Left hindlimb (tissue), 1 donor: Measurements from ENCODE around the gene NUBPL.

ENCODE experiments used
- DNase-seq: peaks from one replicate; pipeline ENCODE4 v3.0.0-alpha.2; 2018

Gene NUBPL, protein sequence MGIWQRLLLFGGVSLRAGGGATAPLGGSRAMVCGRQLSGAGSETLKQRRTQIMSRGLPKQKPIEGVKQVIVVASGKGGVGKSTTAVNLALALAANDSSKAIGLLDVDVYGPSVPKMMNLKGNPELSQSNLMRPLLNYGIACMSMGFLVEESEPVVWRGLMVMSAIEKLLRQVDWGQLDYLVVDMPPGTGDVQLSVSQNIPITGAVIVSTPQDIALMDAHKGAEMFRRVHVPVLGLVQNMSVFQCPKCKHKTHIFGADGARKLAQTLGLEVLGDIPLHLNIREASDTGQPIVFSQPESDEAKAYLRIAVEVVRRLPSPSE

DNA sequence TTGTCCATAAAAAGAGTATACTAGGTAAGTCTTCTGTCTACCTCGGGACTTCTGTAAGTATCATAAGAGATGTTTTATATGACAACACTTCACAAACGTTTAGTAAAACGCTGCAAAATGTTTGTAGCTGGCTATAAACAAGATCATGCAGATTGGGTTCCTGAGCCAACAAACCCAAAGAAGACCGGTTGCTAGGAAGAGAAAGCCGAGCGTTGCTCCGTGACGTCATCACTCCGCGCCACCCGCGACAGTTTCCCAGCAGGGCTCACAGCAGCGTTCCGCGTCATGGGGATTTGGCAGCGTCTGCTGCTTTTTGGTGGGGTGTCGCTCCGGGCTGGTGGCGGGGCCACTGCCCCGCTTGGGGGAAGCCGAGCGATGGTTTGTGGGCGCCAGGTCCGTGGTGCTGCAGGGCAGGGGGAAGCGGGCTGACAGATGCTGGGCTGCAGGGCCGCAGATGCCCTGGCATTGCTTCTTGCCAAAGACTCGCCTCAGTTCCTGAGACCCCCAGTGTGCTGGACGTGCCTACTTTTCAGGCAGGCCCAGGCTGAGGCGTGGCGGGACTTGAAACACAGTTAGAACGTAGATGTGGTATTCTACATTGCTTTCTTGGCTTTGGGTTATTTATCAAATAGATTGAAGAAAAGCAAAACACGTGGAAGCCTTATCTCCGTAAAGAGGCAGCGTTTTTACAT lies at the start of gene NUBPL:
TSS of gene NUBPL (plus strand) at position 250 of the 692 bp plus-strand sequence. CDS start at position 286, 36 bp downstream.
- peak; percentile 97 for DNase-seq

DNA sequence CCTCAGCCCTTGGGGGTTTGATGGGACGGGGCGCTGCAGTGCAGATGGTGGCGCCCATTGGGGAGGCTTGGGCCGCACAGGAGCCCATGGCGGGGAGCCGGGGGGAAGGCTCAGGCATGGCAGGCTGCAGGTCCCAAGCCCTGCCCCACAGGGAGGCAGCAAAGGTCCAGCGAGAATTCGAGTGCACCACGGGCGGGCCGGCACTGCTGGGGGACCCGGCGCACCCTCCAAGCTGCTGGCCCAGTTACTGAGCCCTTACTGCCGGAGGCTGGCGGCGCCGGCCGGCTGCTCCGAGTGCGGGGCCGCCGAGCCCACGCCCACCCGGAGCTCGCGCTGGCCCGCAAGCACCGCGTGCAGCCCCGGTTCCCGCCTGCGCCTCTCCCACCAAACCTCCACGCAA lies 34.1 kb upstream of the NUBPL start:
- no peak for DNase-seq

DNA sequence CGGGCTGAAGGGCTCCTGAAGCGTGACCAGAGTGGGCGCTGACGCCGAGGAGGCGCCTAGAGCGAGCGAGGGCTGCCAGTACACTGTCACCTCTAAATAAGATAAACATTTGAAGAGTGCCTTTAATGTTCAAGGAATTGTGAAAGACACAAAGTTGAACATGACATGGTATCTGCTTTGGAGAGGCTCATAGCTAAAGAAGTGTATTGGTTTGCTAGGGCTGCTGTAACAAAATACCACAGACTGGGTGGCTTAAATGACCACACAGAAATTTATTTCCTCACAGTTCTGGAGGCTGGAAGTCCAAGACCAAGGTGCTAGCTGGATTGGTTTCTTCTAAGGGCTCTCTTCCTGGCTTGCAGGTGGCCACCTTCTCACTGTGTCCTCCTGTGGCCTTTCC lies 33.7 kb upstream of the NUBPL start:
- DNase-seq, result no peak

DNA sequence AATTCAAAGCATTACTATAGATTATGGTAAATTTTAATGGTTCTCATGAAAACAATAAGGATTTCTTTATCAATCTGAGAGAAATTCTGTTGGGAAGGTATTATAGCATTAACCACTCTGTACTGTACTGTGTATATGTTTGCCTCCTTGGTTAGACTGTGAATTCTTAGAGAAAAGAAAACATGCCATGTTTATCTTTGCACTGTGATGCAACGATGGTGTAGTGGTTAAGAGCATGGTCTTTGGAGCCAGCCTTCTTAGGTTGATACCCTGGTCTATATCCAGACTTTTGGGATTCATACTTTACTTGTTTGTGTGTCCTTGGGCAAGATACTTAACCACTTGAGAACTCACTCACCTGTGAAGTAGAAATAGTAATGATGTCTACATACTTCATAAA lies 32.2 kb upstream of the NUBPL start:
- DNase-seq, result no peak

DNA sequence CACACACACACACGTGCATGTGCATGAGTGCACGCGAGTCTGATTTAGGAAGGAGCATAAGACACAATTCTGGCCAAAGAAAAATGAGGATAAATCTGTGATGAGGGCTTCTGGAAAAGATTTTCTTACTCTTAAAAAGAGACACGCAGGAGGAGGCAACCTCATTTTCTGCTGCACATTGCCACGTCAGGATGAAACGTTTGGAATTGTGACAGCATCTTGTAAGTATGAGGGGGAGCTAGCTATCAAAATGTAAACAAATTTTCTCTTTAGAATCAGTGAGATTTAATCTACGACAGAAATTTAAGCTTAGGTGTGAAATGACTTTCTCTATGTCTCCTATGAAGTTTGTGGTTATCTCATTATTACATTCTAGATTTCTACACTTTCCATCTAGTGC lies 31.1 kb upstream of the NUBPL start:
- no peak for DNase-seq

DNA sequence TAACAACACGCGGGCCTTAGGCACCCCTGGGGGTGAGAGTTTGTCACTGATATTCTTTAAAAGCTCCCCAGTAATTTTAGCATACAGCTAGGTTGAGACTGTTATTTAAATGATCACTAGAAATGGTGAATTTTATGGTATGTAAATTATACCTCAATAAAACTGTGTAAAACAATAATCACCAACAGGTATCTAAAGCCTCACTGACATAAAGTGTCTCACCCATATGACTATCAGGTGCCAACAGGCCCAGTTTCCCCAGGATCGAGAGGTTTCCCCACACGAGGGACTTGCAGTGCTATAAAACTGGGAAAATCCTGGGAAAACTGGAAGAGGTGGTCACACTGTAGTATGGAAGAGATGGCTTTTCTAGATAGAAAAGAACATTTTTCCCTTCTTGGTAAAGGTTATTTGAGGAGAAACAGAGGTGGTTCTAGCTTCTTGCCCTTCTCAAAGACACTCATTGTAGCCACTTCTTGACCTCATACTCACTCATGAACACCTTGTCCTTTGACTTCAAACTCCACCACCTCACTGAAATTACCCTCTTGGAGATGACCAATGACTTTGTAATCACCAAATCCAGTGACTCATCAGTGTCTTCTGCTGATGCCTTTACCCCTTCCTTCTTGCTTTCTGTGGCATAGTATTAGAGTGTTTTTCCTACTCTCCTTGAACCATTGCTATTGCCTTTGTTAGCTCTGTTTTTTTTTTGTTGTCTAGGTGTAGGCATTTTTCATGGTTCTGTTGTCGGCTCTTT lies 24.8 kb upstream of the NUBPL start:
- DNase-seq, result no peak

DNA sequence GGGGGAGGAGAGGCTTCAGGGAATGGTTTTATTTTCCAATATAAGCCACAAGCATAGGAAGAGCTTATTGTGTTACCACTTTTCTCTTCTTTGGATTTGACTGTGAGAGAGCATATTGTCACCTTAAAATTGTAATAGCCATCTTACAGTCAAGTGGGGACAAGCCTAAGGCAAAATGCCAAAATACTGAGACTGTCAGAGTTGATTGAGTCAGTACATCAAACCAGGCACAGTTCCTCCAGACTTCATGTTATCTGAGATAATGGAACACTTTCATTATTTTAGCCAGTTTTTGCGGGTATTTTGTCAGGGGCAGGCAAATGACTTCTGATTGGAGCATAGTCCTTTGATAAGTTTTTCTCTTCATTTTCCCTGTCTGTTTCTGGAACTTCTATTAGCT lies 19.5 kb upstream of the NUBPL start:
- no peak for DNase-seq

DNA sequence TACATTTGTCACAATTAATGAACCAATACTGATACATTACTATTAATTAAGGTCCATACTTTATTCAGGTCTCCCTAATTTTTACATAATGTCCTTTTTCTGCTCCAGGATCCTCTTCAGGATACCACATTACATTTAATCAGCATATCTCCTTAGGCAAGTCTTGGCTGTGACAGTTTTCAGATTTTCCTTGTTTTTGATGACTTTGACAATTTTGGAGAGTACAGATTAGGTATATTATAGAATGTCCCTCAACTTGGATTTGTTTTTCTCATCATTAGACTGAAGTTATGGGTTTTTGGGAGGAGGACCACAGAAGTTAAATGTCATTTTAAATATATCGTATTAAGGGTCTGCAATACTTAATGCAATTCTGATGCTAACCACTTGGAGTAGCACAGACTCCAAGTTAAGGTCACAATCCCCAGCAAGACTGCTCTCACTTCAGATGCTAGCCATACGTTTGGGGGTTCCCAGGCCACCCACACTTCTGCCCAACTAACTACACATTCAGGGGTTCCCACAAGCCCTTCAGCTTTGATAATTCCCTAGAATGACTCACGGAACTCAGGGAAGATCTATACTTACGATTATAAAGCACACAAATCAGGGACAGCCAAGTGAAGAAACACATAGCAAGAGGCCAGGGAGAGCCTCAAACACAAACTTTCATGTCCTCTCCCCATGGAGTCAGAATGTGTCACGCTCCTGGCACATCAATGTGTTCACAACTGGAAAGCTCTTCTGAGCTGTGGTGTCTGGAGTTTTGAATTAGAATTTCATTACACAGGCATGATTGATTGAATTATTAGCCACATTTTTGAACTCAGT lies 17.0 kb upstream of the NUBPL start:
- no peak for DNase-seq

DNA sequence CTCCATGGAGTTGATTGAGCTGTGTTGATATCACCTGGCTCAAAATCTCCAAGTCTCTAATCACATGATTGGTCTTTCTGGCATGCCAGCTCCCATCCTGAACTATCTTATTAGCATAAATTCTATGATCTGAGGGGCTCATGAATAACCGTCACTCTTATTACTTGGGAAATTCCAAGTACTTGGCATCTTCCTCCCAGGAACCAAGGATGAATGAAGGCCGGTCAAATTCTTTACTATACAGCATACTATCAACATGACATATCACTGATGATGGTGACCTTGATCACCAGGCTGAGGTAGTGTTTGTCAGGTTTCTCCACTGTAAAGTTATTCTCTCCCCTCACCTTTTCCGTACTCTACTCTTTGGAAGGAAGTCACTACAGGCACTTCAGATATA lies 16.4 kb upstream of the NUBPL start:
- no peak for DNase-seq

DNA sequence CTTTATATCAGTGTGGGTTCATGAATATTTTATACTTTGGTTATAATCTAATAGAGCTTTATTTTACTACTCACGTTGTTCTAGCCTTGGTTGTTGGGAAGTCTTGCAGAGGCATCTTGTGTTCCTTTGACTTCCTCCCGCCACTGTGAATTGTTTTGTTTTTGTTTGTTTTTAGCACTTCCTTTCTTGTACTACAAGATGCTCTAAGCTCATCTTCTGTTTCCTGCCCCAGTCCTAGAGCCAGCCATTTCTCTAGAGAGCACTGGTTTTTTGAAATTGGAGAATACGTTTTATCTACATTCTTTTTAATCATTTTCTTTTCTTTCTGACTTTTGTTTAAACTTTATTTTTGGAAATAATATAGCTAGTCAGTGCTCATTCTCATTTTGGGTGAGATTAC lies 15.9 kb upstream of the NUBPL start:
- DNase-seq, result no peak

DNA sequence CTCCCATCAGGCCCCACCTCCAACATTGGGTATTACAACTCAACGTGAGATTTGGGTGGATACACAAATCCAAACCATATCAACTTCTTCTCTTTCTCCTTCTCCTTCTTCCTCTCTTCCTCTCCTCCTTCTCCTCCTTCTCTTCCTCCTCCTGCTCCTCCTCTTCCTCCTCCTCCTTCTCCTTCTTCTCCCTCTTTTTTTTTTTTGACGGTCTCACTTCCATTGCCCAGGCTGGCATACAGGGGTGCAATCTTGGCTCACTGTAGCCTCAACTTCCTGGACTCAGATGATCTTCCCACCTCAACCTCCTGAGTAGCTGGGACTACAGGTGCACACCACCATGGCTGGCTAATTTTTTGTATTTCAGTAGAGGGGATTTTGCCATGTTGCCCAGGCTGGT lies 11.4 kb upstream of the NUBPL start:
- DNase-seq, result no peak

DNA sequence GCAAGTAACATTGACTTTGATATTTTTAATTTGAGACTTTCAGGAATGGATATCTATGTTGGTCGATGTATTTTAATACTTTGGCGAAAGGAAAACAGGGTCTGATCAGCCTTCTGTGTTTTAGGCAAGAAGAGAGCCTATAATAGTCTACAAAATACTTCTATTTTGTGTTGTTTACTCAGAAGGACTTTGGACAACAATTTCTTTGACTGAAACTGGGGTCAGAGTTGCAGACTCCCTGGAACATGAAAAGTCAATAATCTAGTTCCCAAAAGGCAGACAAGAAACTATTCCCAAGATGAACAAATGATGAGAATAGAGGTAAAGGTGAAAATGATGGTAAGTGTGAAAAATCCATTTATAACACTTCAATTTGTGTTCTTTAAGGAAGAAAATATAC lies 10.6 kb upstream of the NUBPL start:
- no peak for DNase-seq

DNA sequence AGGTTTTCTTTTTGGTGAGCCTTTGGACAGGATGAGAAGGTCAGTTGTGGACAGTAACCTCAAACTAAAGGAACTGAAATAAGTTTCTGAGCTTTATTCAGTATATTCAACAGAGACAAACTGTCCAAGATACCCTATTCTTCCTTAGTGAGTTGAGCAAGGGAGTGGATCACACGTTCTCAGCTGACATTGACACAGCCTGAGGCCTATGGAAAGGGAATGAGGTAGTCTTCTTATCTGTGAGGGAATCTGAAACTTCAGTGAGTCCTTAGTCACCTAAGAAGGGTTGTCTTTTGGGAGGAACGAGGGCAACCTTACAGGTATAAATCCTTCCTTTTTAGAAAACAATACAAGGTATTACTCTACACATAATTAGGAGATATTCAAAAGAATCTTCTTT lies 5.0 kb upstream of the NUBPL start:
- DNase-seq, result no peak

DNA sequence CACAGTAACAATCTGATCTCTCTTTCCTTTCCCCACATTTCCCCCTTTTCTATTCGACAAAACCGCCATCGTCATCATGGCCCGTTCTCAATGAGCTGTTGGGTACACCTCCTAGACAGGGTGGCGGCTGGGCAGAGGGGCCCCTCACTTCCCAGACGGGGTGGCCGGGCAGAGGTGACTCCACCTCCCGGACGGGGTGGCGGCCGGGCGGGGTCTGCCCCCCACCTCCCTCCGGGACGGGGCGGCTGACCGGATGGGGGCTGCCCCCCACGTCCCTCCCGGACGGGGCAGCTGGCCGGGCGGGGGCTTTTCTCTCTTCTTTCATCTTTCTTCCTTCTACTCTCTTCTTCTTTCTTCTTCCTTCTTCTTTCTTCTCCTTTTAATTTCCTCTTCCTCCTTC lies 1.3 kb upstream of the NUBPL start:
- DNase-seq, result no peak

DNA sequence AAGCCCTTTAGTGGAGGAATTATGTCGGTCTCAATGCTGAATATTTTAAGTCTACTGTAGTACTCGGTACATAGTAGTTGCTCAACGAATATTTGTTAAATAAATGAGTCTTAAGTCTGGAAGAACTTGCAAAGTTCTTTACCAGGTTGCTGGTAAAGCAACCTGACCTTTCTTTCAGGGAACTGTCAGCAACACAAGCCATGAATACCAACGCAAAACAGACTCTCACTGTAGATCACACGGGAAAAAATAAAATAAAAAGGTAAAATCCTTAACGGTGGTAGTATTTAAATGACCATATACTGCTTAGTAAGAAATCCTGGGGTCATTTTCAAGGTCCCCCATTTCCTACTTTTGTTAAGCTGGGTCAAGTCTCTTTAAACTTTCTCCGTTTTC lies 447 bp upstream of the NUBPL start:
- DNase-seq, result no peak

DNA sequence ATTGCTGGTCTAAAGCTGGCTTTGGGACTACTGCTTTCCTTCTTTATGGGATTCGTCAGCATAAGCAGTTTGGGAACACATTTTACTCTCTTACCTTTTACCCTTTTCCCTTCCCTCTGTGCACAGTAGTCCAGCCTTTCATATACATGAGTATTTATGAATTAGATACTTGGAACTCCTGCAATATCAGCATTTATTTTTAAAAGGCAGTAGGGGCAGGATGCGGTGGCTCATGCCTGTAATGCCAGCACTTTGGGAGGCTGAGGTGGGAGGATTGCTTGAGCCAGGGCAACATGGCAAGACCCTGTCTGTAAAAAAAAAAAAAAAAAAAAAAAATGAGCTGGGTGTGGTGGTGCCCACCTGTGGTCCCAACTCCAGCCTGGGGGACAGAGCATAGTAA lies 3.0 kb downstream of the NUBPL start:
- DNase-seq, result no peak

DNA sequence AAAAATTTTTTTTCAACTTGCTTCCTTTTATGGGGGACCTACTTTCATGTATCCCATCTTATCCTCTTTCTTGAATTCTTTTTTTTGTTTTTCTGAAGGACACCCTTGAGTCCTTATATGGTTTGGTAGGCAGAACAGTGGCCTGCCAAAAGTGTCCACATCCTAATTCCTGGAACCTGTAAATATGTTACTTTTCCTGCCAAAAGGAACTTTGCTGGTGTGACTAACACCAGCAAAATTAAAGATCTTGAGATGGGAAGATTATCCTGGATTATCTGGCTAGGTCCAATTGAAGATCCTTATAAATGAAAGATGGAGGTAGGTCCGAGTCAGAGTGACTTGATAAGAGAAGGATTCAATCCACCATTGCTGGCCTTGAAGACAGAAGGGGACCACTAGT lies 5.3 kb downstream of the NUBPL start:
- no peak for DNase-seq

DNA sequence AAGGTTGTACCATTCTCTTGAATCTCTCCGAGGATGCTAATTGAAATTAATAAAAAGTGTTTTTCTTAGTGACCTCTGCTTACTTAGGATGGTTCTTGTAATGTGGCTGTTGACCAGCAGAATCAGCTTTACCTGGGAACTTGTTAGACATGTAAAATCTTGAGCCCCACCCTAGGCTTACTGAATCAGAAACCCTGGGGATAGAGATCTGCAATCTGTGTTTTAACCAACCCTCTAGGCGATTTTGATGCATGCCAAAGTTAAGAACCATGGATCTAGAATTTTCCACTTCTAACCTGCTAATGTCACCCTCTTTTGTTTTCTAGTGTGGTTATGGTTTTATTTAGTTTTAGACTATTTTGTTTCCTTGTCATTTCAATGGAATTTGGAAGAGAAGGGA lies 6.5 kb downstream of the NUBPL start:
- no peak for DNase-seq

DNA sequence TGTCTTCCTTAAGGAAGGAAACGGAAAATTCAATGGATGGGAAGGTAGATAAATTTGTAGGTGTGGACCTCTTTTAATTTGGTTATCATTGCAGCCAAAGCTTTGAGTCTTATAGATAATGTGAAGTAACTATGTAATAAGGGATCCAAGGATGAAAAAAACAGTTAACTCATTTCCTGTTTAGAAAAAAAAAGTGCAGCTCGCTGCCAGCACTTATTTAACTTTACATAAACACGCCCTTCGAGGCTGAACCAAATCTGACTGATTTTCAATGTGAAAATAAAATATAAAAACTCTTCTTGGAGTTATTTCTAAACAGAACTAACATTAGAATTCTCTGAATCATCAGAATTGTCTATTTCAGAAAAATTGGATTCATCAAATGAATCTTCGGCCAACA lies 7.0 kb downstream of the NUBPL start:
- no peak for DNase-seq

DNA sequence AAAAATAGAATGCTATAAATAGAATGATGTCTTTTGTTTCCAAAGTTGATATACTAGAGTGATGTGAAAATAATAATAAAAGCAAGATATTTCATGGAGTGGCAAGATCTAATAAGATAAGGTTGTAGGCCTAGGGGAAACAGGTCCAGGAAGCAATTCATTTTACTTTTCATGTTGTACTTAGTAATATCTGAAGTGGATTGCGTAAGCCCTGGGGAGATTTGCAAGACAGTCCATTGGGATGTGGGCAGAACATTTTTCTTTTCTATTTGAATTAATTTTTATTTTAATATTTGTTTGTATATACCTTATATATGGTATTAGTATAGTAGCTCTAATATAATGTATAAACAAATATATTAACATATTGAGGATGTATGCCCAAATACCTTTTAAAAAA lies 7.5 kb downstream of the NUBPL start:
- no peak for DNase-seq

DNA sequence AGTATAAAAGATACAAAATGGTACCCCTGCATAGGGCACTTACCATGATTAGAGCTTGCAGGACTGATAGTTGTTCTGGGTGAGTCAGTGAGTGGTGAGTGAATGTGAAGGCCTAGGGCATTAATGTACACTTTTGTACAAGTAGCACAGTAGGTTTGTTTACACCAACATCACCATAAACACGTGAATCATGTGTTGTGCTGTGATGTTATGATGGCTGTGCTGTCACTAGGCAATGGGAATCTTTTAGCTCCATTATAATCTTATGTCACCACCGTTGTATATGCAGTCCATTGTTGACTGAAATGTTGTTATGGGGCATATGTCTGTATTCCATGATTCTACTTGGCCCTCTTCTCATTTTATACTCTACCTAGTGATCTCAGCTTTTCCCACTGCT lies 11.8 kb downstream of the NUBPL start:
- no peak for DNase-seq

DNA sequence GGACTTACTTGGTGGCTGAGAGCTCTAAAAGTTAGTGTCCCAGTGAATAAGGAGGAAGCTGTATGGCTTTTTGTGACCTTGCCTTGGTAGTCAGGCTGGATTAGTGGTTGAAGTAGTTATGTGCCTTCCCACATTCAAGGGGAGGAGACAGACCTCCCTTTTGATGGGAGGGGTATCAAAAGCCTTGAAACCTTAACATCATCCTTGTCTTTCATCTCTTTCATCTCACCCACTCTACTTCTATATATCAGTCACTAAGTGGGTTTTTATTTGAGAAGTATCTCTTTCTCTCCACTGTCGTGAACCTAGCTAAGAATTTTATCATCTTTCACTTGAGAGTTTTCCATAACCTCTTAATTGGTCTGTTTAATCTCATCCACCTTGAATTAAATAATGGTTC lies 15.7 kb downstream of the NUBPL start:
- DNase-seq, result no peak

DNA sequence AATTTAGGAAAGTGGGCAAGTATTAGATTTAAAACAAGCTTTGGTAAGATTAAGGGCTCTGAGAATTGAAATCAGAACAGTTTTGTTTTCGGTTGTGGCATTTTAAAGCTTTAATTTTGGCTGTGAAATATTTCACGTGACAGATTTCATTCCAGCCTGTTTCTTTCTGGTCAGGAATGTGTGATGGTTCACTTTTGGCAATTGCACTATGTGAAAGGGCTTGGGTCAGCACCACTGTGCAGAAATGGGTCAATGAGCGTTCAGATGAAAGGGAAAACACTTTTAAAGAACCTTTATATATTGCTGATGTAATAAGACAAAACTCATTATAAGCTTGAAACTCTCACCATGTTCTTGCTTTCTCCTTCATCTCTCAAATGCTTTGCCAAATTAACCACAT lies 17.1 kb downstream of the NUBPL start:
- no peak for DNase-seq
